AG04450 (cell line): ENCODE measurements around the gene CIDEC. TPM values are rescaled to one million over a fixed set of nuclear protein-coding genes. Genes with fewer than 3 reads are reported as not detected.
"Not testable (repeated sequence)": the region's sequence is repeated elsewhere in the genome, so short reads cannot be mapped to it uniquely, and the experiment has no call there.

ENCODE experiments used
- CTCF ChIA-PET: fragments of 300-600, 350-600 bp; formaldehyde crosslinking; extraction: SDS; loops from one replicate; lab custom pipeline; 2022; ENCODE audit warnings: antibody characterized with exemption, inconsistent platforms; lab: Charles Lee
- POLR2A ChIA-PET: fragments of 350-600 bp; formaldehyde crosslinking; extraction: SDS; loops from one replicate; lab custom pipeline; 2021; ENCODE audit warnings: antibody characterized with exemption, inconsistent platforms; lab: Yijun Ruan, JAX
- DNase-seq: peaks from one replicate; pipeline ENCODE4 v3.0.0-alpha.2; 2011; ENCODE audit warnings: low read depth, low spot score
- H3K27ac ChIP-seq: one replicate; pipeline ENCODE4 v1.5.1; 2012; ENCODE audit warnings: low read depth, low read length, control low read depth
- H3K27me3 ChIP-seq: one replicate; pipeline ENCODE4 v1.6.0; 2012; ENCODE audit warnings: low read length; ENCODE audit not compliant: control insufficient read depth, insufficient read depth
- H3K4me3 ChIP-seq: 2 replicates; pipeline ENCODE4 v1.5.1; 2011; ENCODE audit warnings: mild to moderate bottlenecking, low read depth, low read length, control low read depth
- H3K9me3 ChIP-seq: 2 replicates; pipeline ENCODE4 v1.5.1; 2012; ENCODE audit warnings: low read length; ENCODE audit not compliant: control insufficient read depth, insufficient read depth
- polyA plus RNA-seq: library from polyadenylated mRNA; depleted of rRNA; stranded (reverse); fragments of >200 nt; gene quantifications from 2 replicates; pipeline ENCODE4 v1.2.3, GENCODE V29; 2011
- TF ChIP-seq, protein P1 (sequence below): IDR thresholded peaks from 2 replicates; pipeline ENCODE4 v1.5.1; 2011; ENCODE audit warnings: low read depth, low read length, control low read depth, inconsistent platforms

CIDEC gene
- polyA plus RNA-seq, 1 experiment, result not detected

GRCh38 chr3:9902372-9903237, 22.6 kb upstream of the CIDEC start, which contains the start of gene IL17RE:
Gene IL17RE, plus strand, starts transcription at chr3:9902848. Its CDS starts 85 bp downstream, at chr3:9902933.
- Histone ChIP-seq H3K27ac (peak within 1 kb of the TSS; percentile 63), H3K9me3 (no peaks in the 10 kb centered on the region), H3K27me3 (no peaks in the 10 kb centered on the region), H3K4me3 (peak within 1 kb of the TSS; percentile 23)
- CTCF ChIA-PET, result interaction anchor here (0.5 to 2.7 kb wide), 4 partner anchors 30 to 385 kb away, joined by 3 to 9 read pairs (median 5); no protein-coding TSS in a partner anchor
- POLR2A ChIA-PET, result interaction anchor here (1.3 kb wide), 1 partner anchor 30 kb away, joined by 6 read pairs; no protein-coding TSS in a partner anchor
- DNase-seq, result no peak
- TF ChIP-seq, protein P1, sequence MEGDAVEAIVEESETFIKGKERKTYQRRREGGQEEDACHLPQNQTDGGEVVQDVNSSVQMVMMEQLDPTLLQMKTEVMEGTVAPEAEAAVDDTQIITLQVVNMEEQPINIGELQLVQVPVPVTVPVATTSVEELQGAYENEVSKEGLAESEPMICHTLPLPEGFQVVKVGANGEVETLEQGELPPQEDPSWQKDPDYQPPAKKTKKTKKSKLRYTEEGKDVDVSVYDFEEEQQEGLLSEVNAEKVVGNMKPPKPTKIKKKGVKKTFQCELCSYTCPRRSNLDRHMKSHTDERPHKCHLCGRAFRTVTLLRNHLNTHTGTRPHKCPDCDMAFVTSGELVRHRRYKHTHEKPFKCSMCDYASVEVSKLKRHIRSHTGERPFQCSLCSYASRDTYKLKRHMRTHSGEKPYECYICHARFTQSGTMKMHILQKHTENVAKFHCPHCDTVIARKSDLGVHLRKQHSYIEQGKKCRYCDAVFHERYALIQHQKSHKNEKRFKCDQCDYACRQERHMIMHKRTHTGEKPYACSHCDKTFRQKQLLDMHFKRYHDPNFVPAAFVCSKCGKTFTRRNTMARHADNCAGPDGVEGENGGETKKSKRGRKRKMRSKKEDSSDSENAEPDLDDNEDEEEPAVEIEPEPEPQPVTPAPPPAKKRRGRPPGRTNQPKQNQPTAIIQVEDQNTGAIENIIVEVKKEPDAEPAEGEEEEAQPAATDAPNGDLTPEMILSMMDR, result no peak

GRCh38 chr3:9901967-9902366, 21.9 kb upstream of the CIDEC start:
- CTCF ChIA-PET, result interaction anchor here (0.8 to 2.7 kb wide), 2 partner anchors 53 to 385 kb away, joined by 3 to 9 read pairs; no protein-coding TSS in a partner anchor
- TF ChIP-seq, protein P1, result no peak

GRCh38 chr3:9900965-9901415, 20.9 kb upstream of the CIDEC start:
- POLR2A ChIA-PET, H3K9me3 ChIP-seq, DNase-seq, H3K4me3 ChIP-seq, H3K27ac ChIP-seq, H3K27me3 ChIP-seq: not testable (repeated sequence)
- CTCF ChIA-PET, result interaction anchor here (2.7 kb wide), 1 partner anchor 52 kb away, joined by 9 read pairs; no protein-coding TSS in a partner anchor

More at GRCh38 chr3:9901967-9902366, 21.9 kb upstream of the CIDEC start:
- H3K27me3 ChIP-seq, result no peaks in the 10 kb centered on the region
- H3K9me3 ChIP-seq, result no peaks in the 10 kb centered on the region
- no peak for DNase-seq
- no peak overlapping the region for H3K27ac ChIP-seq
- POLR2A ChIA-PET, result no interaction called here
- H3K4me3 ChIP-seq, result no peak overlapping the region

DNA sequence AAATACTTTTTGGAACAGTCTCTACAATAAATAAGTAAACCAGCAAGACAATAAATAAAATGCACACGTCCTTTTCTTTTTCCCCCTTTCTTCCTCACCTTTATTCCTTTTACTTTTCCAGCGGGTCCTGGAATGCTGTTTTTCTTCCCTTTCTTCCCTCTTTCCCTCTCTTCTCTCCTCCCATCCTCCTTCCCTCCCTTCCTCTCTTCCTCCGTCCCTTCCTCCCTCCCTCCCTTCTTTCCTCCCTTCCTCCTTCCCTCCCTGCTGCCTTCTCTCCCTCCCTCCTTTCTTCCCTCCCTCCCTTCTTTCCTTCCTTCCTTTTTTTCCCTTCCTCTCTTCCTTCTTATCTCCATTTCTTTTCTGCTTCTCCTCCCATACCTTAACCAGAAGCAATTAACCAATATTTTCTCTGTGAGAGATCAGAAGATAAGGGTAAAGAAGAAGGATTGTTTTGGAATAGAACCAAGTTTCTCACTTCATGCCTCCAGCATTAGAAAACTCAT, 19.3 kb upstream of the CIDEC start:
- Histone ChIP-seq H3K27me3 (no peaks in the 10 kb centered on the region), H3K4me3 (no peak overlapping the region), H3K9me3 (no peaks in the 10 kb centered on the region; the same call in 1 of the 2 replicates), H3K27ac (no peak overlapping the region)
- TF ChIP-seq, protein P1, result no peak
- ChIA-PET POLR2A (interaction anchor here (0.7 kb wide), 2 partner anchors 9 to 13 kb away, joined by 3 to 5 read pairs; partner anchors contain the start of gene JAGN1), CTCF (no interaction called here)
- DNase-seq, result no peak

- DNase-seq, result no peak
- TF ChIP-seq, protein P1, result no peak
- ChIA-PET POLR2A (no interaction called here), CTCF (interaction anchor here (1.4 kb wide), 1 partner anchor 32 kb away, joined by 4 read pairs; no protein-coding TSS in a partner anchor)
- Histone ChIP-seq H3K9me3 (no peaks in the 10 kb centered on the region; the same call in 1 of the 2 replicates), H3K4me3 (no peak overlapping the region), H3K27ac (no peak overlapping the region), H3K27me3 (no peaks in the 10 kb centered on the region)
Observed at GRCh38 chr3:9898467-9899241, 18.6 kb upstream of the CIDEC start.
